GM10248 (cell line): ENCODE data around the gene BCOR.

Experiments
- CTCF ChIA-PET: fragments of 300-600 bp; sonication (Branson Sonifier 250); formaldehyde crosslinking; extraction: SDS; loops from one replicate; lab custom pipeline; 2021; ENCODE audit warnings: antibody characterized with exemption; lab: Yijun Ruan, JAX
- POLR2A ChIA-PET: fragments of 350-650 bp; sonication (Branson Sonifier 250); formaldehyde crosslinking; extraction: SDS; loops from one replicate; lab custom pipeline; 2020; ENCODE audit warnings: antibody characterized with exemption; lab: Yijun Ruan, JAX
- DNase-seq: peaks from one replicate; pipeline ENCODE4 v3.0.0; 2012; ENCODE audit errors: extremely low spot score
- CTCF ChIP-seq: IDR thresholded peaks from 2 replicates; pipeline ENCODE4 v1.5.1; 2012; ENCODE audit warnings: mild to moderate bottlenecking, low read depth; ENCODE audit errors: extremely low read depth, missing control alignments, control extremely low read depth

Gene BCOR

GRCh38 chrX:40094900-40095582 is 2.7 kb downstream of the BCOR start:
- POLR2A ChIA-PET: no interaction called here

GRCh38 chrX:40094041-40094899 is 3.5 kb downstream of the BCOR start:
- ChIA-PET CTCF (no interaction called here), POLR2A (interaction anchor here (0.6 kb wide), 1 partner anchor 80 kb away, joined by 3 read pairs; no protein-coding TSS in a partner anchor)
- no peak for TF ChIP-seq CTCF
- DNase-seq: no peak

More at GRCh38 chrX:40094900-40095582, 2.7 kb downstream of the BCOR start:
- CTCF ChIA-PET: no interaction called here
- no peak for DNase-seq
- TF ChIP-seq CTCF: no peak

DNA sequence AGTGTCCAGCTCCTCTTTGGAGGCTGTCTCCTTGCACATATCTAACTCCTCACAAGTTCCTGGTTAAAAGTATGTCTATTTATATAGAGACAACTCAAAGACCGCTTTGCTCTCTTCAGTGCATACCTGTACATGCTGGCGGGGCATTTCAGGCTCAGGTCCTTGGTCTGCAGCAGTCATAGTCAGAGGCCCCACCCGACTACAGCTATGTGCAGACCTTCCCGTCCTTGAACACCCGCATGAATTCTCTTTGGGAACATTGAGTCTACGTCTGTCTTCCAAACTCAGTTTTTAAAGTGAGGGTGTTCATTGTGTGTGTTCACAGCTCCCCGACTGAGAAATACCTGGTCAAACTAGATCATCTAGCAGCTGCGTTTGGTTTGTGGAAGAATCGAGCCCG is 4.2 kb downstream of the BCOR start:
- TF ChIP-seq CTCF: no peak
- CTCF ChIA-PET: no interaction called here
- POLR2A ChIA-PET: no interaction called here
- no peak for DNase-seq

DNA sequence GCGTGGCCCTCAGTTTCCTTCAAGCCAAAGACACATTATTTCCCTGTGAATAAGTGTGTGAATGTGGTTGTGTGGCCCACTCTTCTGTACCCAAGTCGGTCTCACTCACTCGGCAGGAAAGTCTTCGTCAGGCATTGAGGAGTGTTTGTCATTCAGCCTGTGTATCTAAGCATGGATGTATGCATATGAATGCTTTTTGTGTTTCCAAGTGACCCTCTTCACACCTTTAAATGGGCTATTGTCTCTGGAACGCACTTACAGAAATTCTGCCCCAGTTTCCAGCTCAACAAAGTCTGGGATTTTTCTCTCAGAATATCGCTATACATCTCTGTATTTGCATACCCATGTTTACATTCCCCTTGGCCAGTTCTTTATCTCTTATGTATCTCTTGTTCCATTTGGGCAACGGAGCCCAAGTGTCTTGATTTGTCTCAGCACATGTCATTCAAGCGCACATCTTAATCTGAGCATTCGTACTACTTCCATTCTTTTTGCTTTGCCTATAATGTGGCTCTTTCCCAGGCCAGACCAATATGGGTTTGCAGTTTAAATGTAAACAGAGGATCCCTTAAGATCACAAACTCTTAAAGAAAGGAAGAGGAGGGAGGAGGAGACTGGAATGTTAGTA is 4.8 kb downstream of the BCOR start:
- TF ChIP-seq CTCF: no peak
- CTCF ChIA-PET: interaction anchor here (1.0 kb wide), 1 partner anchor 72 kb away, joined by 3 read pairs; no protein-coding TSS in a partner anchor
- POLR2A ChIA-PET: no interaction called here
- no peak for DNase-seq

GRCh38 chrX:40091691-40092421 is 5.9 kb downstream of the BCOR start:
- TF ChIP-seq CTCF: no peak
- no peak for DNase-seq
- ChIA-PET CTCF (no interaction called here), POLR2A (no interaction called here)

GRCh38 chrX:40090961-40091360 is 6.8 kb downstream of the BCOR start:
- no peak for DNase-seq
- ChIA-PET CTCF (no interaction called here), POLR2A (no interaction called here)
- TF ChIP-seq CTCF: no peak
